ENCODE measurements around the gene GRIK2.

DNA sequence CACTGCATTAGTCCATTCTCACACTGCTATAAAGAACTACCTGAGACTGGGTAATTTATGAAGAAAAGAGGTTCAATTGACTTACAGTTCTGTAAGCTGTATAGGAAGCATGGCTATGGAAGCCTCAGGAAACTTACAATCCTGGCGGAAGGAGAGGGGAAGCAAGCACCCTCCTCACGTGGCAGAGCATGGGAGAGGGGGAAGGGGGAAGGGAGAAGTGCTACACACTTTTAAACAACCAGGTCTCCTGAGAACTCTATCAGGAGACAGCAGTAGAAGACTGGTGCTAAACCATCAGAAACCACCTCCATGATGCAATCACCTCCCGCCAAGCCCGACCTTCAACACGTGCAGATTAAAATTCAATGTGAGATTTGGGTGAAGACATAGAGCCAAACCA is 494.0 kb downstream of the GRIK2 start:
- TF ChIP-seq, protein P1, sequence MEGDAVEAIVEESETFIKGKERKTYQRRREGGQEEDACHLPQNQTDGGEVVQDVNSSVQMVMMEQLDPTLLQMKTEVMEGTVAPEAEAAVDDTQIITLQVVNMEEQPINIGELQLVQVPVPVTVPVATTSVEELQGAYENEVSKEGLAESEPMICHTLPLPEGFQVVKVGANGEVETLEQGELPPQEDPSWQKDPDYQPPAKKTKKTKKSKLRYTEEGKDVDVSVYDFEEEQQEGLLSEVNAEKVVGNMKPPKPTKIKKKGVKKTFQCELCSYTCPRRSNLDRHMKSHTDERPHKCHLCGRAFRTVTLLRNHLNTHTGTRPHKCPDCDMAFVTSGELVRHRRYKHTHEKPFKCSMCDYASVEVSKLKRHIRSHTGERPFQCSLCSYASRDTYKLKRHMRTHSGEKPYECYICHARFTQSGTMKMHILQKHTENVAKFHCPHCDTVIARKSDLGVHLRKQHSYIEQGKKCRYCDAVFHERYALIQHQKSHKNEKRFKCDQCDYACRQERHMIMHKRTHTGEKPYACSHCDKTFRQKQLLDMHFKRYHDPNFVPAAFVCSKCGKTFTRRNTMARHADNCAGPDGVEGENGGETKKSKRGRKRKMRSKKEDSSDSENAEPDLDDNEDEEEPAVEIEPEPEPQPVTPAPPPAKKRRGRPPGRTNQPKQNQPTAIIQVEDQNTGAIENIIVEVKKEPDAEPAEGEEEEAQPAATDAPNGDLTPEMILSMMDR (IDR thresholded peaks at IDR 0.05) = no peak
- no peak for TF ChIP-seq EP300 (IDR thresholded peaks at IDR 0.05)

Measured in ovary (tissue), 3 donors.